Epithelial cell of esophagus (primary cell): ENCODE measurements around the gene RAP1GAP2.

Experiments used
- DNase-seq: peaks from one replicate; pipeline ENCODE4 v3.0.0; 2010; ENCODE audit warnings: low read depth
- H3K4me3 ChIP-seq: 2 replicates; pipeline ENCODE4 v1.5.1; 2011; ENCODE audit warnings: mild to moderate bottlenecking, low read length, control low read depth
- CTCF ChIP-seq: IDR thresholded peaks from 2 replicates; pipeline ENCODE4 v1.5.1; 2011; ENCODE audit warnings: low read depth, mild to moderate bottlenecking, low read length, control low read depth, inconsistent platforms; ENCODE audit not compliant: insufficient read depth; ENCODE audit errors: missing control alignments

The RAP1GAP2 gene

DNA sequence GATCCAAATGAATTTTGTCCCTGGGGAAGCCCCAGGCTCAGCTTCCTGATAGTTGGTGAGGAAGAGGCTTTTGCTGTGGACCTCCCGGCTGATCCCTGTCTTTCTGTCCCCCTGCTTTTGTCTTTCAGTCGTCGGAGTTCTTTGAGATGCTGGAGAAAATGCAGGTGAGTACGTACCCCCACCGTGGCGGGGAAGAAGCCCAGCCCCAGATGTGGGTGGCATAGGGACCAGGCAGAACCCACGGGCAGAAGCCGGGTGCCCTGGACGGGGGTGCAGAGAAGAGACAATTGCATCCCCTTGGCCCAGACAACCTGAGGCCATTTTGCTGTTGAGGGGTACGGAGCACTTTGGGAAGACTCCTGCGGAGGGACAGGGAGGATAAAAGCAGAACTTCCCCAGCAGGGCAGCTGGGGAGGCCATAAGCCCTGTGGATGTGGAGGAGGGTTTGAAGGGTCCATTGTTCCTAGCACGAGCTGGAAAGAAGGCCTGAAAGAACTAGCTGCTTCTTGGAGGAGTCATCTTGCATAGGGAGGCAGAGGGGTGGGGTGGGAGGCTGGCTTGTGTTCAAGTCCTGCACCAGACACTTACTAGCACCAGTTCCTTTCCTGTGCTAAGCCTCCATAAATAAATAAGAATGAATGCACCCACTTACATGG lies 161.5 kb downstream of the RAP1GAP2 start:
- no peak for DNase-seq
- no peak overlapping the region for H3K4me3 ChIP-seq
- TF ChIP-seq CTCF: no peak

DNA sequence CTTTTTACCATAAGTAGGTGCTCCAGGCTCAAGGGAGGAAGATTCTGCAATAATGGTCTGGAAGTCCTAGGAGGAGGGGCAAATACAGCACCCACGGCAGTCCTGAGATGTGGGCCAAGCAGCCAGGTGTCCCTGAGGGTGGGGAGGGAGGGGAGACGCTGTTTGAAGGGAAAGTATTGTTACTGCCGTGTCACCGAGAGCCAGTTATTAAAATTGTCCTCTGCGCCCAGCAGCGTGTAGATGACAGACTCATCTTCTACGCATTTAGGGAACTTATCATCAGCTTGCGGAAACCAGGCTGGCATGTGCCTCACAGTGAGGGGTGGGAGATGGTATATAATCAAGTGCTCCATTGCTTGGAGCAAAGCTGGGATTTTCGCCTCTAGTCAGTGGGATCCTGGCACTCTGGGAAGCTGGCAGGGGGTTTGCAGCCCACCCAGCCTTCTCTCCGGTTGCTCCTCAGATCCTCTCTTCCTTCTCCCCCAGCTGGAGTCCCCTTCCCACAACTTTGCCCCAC lies 162.5 kb downstream of the RAP1GAP2 start:
- no peak for DNase-seq
- no peak for TF ChIP-seq CTCF
- no peak overlapping the region for H3K4me3 ChIP-seq

GRCh38 chr17:2959371-2960130 lies 163.3 kb downstream of the RAP1GAP2 start:
- no peak for DNase-seq
- TF ChIP-seq CTCF: no peak
- H3K4me3 ChIP-seq: no peak overlapping the region

DNA sequence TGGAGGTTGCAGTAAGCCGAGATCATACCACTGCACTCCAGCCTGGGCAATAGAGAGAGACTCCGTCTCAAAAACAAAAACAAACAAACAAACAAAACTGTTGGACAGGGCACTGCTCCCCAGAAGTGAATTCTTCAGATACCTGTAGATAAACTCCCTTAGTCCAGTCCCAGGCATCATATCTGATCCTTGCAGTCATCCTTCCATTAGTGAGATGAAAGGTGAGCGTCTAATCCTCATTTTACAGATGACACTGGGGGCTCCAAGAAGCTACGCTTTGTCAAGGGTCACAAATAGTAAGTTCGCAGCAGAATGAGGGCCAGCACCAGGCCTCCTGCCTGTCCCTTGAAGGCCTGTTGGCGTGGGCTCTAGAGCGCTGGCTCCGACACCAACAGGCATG lies 165.2 kb downstream of the RAP1GAP2 start:
- no peak for DNase-seq
- no peak overlapping the region for H3K4me3 ChIP-seq
- no peak for TF ChIP-seq CTCF

- TF ChIP-seq CTCF: no peak
- no peak for DNase-seq
- H3K4me3 ChIP-seq: no peak overlapping the region
Measured at GRCh38 chr17:2962236-2962635, 166.0 kb downstream of the RAP1GAP2 start.

DNA sequence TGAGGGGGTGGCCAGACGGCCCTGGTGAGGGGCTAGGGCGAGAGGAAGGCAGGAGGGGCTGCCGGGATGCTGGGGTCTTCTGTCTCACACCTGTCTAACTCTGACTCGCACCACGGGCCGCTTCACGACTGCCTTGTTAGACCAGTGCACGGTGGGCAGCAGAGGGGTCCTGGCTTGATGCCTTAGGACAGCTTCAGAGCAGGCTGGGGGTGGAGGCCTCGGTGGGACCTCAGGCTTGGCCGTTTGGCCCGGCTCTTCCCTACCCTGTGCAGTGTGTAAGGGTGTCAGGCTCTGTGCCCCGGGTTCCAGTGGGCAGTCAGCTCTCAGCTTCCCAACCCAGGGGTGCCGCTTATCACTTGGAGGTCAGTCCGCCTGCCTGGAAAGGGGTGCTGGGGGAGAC lies 166.5 kb downstream of the RAP1GAP2 start:
- no peak for TF ChIP-seq CTCF
- no peak for DNase-seq
- no peak overlapping the region for H3K4me3 ChIP-seq
